Stomach (tissue), 4 donors: Measurements from ENCODE around the gene PROS1.

Experiments used
- CTCF ChIP-seq, 7 experiments: fragments of 450-650 bp in 4 of 7; fragments of 200-600 bp in 3 of 7; sonication (generic) in 3 of 7; IDR thresholded peaks; one replicate each; pipeline ENCODE4 v1.5.1; 2016 to 2019; ENCODE audit warnings: antibody characterized with exemption in 7 of 7, control low read depth in 2 of 7, mild to moderate bottlenecking in 1 of 7
- EP300 ChIP-seq: sonication (generic); formaldehyde crosslinking; IDR thresholded peaks from one replicate; pipeline ENCODE4 v1.6.1; 2017; ENCODE audit warnings: antibody characterized with exemption
- POLR2A ChIP-seq, 4 donors: fragments of 450-650 bp; IDR thresholded peaks; one replicate each; pipeline ENCODE4 v1.6.1; 2016; ENCODE audit warnings: antibody characterized with exemption in 4 of 4, control low read depth in 2 of 4, mild to moderate bottlenecking in 1 of 4, moderate library complexity in 1 of 4
- POLR2AphosphoS5 ChIP-seq, 3 donors: sonication (generic); formaldehyde crosslinking; IDR thresholded peaks; one replicate each; pipeline ENCODE4 v1.6.1; 2016; ENCODE audit warnings: antibody characterized with exemption in 3 of 3

GRCh38 chr3:94019659-94020058 lies 46.0 kb upstream of the PROS1 start:
- TF ChIP-seq CTCF (IDR thresholded peaks at IDR 0.05), result no peak
- TF ChIP-seq POLR2AphosphoS5 (IDR thresholded peaks at IDR 0.05), result no peak
- no peak for TF ChIP-seq POLR2A (IDR thresholded peaks at IDR 0.05)
- TF ChIP-seq EP300, result no peak
